ENCODE results near the gene F2R.
A peak's percentile ranks its signal among the peaks of the same experiment; 100 is the strongest.

F2R gene

DNA sequence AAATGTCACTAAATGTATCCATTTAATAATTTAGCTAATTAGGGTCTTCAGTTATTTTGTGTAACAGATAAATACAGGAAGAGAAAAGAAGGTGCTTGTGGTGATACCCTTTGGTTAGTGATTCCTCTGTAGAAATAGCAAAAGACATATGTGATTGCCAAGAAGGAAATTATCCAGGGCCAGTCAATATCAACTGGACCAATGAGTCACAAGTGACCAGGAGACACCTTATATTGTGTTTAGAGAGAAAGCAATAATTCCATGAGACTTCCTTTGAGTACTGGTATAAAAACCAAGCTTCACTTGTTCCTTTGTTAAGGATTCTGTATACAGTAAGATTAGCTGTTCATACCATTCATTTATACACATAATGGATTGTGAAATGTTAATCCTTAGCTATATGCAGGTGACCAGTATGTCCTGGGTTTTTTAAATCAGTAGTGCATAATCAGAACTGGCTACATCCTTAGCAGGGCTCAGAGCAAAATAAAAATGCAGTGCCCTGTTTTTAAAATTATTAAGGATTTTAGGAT is 11.7 kb upstream of the F2R start:
- Histone ChIP-seq H3K4me1 (ENCODE audit: control insufficient read depth, insufficient read depth, low read length) (no peaks in the 10 kb centered on the region), H3K9ac (ENCODE audit: low read length in 2 of 2) (no peak overlapping the region), H3K9me3 (ENCODE audit: control insufficient read depth in 2 of 2, low read length in 2 of 2) (no peaks in the 10 kb centered on the region), H3K27me3 (ENCODE audit: control insufficient read depth in 1 of 2, insufficient read depth in 2 of 2, low read length in 2 of 2) (no peaks in the 10 kb centered on the region), H3K4me3 (ENCODE audit: low read length in 2 of 2) (no peak overlapping the region), H3K27ac (ENCODE audit: low read length) (no peak overlapping the region), H3K36me3 (ENCODE audit: control insufficient read depth in 2 of 2, insufficient read depth in 2 of 2, low read length in 2 of 2) (no peaks in the 10 kb centered on the region)

DNA sequence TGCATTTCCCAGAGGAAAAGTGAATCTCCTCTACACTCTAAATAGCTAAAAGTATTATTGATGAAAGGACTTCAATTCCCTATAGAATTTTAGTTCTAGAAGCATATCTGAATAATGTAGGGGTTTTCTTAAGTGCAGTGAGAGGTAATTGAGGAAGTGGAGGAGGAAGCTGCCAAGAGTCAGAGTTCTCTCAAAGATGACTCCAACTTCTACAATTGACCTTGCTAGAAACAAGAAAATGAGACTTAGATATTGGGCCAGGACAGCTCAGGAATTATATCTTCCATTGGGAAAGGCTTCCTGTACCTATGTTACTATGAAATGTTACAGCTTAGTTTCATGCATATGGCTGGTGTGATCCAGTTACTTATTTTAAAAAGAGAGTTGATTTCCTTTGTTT is 10.4 kb upstream of the F2R start:
- Histone ChIP-seq H3K4me1 (ENCODE audit: control insufficient read depth, insufficient read depth, low read length) (no peaks in the 10 kb centered on the region), H3K9ac (ENCODE audit: low read length in 2 of 2) (no peak overlapping the region), H3K4me3 (ENCODE audit: low read length in 2 of 2) (no peak overlapping the region), H3K36me3 (ENCODE audit: control insufficient read depth in 2 of 2, insufficient read depth in 2 of 2, low read length in 2 of 2) (no peaks in the 10 kb centered on the region), H3K27me3 (ENCODE audit: control insufficient read depth in 1 of 2, insufficient read depth in 2 of 2, low read length in 2 of 2) (no peaks in the 10 kb centered on the region), H3K27ac (ENCODE audit: low read length) (no peak overlapping the region), H3K9me3 (ENCODE audit: control insufficient read depth in 2 of 2, low read length in 2 of 2) (no peaks in the 10 kb centered on the region)

DNA sequence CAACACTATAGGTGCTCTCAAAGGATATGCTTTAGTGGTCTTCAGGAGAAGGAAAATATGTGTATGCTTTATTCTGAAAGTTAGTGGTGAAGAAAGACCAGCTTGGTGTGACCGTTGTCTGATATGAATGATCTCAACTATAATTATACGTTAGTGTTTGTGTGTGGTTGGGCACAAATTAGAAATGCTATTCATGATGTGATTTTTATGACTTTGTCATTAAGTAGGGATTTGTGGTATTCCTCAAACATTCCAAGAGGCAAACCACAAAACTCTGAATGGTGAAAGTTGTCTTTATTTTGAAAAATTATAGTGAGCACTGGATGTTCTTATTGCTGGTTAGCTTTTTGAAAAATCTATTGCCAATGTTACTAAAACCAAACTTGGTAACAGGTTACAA is 6.2 kb upstream of the F2R start:
- Histone ChIP-seq H3K4me3 (ENCODE audit: low read length in 2 of 2) (no peak overlapping the region), H3K27ac (ENCODE audit: low read length) (no peak overlapping the region), H3K27me3 (ENCODE audit: control insufficient read depth in 1 of 2, insufficient read depth in 2 of 2, low read length in 2 of 2) (peaks cover 1 to 3% of the 10 kb centered on the region in 2 donors), H3K9me3 (ENCODE audit: control insufficient read depth in 2 of 2, low read length in 2 of 2) (no peaks in the 10 kb centered on the region), H3K9ac (ENCODE audit: low read length in 2 of 2) (no peak overlapping the region), H3K36me3 (ENCODE audit: control insufficient read depth in 2 of 2, insufficient read depth in 2 of 2, low read length in 2 of 2) (no peaks in the 10 kb centered on the region), H3K4me1 (ENCODE audit: control insufficient read depth, insufficient read depth, low read length) (no peaks in the 10 kb centered on the region)

DNA sequence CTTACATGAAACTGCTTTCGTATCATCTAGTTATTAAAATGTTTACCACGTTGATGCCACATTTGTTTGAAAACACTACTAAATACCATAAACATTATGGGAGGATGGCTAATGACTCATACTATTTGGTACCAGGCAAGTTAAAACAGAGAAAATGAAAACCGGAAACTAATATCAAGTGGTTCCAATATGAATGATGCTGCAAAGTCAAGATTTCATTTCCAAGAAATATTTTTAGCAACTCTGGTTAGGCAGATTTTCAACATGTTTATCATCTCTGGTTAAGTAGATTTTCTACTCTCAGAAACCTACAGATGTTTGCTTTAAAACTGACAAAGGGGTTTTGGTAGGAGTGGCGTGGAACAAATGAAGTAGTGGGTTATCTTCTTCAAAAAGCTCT is 4.9 kb upstream of the F2R start:
- H3K4me1 ChIP-seq (ENCODE audit: control insufficient read depth, insufficient read depth, low read length) = peaks cover 4% of the 10 kb centered on the region
- H3K4me3 ChIP-seq (ENCODE audit: low read length in 2 of 2) = no peak overlapping the region
- no peak overlapping the region for H3K9ac ChIP-seq (ENCODE audit: low read length in 2 of 2)
- no peaks in the 10 kb centered on the region for H3K36me3 ChIP-seq (ENCODE audit: control insufficient read depth in 2 of 2, insufficient read depth in 2 of 2, low read length in 2 of 2)
- peaks cover 4 to 15% of the 10 kb centered on the region in 2 donors for H3K27me3 ChIP-seq (ENCODE audit: control insufficient read depth in 1 of 2, insufficient read depth in 2 of 2, low read length in 2 of 2)
- H3K27ac ChIP-seq (ENCODE audit: low read length) = no peak overlapping the region
- no peaks in the 10 kb centered on the region for H3K9me3 ChIP-seq (ENCODE audit: control insufficient read depth in 2 of 2, low read length in 2 of 2)

DNA sequence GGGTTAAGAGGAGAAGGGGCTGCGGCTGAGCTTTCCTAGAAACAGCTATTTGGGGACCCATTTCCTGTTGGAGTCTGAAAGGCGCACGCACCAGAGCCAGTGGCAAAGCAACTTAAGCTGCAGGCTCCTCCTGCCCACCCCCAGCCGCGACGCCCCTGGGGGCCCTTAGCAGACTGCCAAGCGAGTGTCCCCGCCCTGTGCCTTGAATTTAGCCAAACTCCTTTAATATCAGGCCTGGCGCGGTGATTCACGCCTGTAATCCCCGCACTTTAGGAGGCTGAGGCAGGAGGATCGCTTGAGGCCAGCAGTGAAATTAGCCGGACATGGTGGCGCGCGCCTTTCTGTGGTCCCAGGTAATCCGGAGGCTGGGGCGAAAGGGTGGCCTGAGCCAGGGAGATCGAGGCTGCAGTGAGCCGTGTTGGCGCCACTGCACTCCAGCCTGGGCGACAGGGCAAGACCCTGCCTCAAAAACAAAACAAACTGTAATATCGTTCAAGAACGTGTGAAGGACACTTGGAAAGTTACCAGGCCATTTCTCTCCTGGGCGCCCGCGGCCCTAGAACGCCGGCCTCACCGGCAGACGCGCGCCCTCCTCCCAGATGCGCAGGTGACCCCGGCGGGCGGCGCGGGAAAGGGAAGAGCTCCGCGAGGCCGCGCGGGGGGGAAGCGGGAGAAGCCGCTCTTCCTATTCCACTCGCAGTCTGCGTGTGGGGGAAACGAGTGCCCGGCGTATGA is 1.0 kb upstream of the F2R start:
- Histone ChIP-seq H3K9me3 (ENCODE audit: control insufficient read depth in 2 of 2, low read length in 2 of 2) (no peaks in the 10 kb centered on the region), H3K27me3 (ENCODE audit: control insufficient read depth in 1 of 2, insufficient read depth in 2 of 2, low read length in 2 of 2) (peaks cover 15 to 38% of the 10 kb centered on the region in 2 donors), H3K4me3 (ENCODE audit: low read length in 2 of 2) (peak overlapping the region; percentile 78 to 82), H3K9ac (ENCODE audit: low read length in 2 of 2) (peak overlapping the region in 1 of 2 donors; percentile 41), H3K36me3 (ENCODE audit: control insufficient read depth in 2 of 2, insufficient read depth in 2 of 2, low read length in 2 of 2) (no peaks in the 10 kb centered on the region), H3K27ac (ENCODE audit: low read length) (no peak overlapping the region), H3K4me1 (ENCODE audit: control insufficient read depth, insufficient read depth, low read length) (peaks cover 9% of the 10 kb centered on the region)

DNA sequence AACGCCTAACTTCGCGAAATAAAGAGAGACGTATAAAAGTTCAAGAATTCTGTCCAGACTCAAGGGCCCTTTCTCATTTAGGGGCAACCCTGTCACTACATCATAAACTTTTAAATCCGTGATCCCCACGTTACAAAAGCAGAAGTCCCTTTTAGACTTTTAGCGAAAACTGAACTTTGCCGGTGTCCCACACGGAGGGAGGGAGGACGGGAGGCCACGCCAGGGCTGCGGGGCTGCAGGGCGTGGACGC is 515 bp upstream of the F2R start:
- Histone ChIP-seq H3K4me1 (ENCODE audit: control insufficient read depth, insufficient read depth, low read length) (peaks cover 9% of the 10 kb centered on the region), H3K4me3 (ENCODE audit: low read length in 2 of 2) (peak overlapping the region; percentile 78 to 82), H3K9ac (ENCODE audit: low read length in 2 of 2) (peak overlapping the region in 1 of 2 donors; percentile 41), H3K27me3 (ENCODE audit: control insufficient read depth in 1 of 2, insufficient read depth in 2 of 2, low read length in 2 of 2) (peaks cover 15 to 38% of the 10 kb centered on the region in 2 donors), H3K36me3 (ENCODE audit: control insufficient read depth in 2 of 2, insufficient read depth in 2 of 2, low read length in 2 of 2) (no peaks in the 10 kb centered on the region), H3K27ac (ENCODE audit: low read length) (no peak overlapping the region), H3K9me3 (ENCODE audit: control insufficient read depth in 2 of 2, low read length in 2 of 2) (no peaks in the 10 kb centered on the region)

DNA sequence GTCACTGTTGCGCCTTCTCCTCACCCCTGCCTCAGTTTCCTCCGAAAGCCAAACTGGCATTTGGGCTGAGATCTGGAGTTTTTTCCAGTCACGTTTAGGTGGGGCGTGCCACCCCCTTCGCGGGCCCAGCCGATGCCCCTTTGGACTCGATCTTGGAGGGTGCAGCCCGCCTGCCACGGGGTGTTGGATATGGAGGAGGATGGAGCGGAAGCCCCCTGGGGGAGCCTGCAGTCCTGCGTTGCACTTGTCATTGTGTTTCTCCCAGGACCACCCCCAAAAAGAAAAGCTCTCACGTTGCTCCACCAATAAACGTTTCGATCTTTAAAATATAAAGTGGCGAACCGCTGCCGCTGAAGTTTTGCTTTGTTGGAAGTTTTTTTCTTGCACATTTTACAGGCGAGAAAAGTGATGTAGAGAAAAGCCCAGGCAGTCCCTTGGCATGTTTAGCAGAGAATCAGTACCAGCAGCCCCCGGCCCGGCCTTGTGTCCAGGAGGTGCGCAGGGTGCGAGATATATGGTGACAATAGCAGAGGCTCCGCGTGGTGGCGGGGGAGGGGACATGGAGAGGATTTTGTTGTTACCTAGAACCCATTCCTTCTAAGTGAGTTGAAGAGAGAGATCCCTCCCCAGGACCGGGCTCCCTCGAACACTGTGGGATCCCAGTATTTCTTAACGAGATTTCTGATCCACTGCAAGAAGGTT is 681 bp downstream of the F2R start:
- no peak overlapping the region for H3K27ac ChIP-seq (ENCODE audit: low read length)
- peaks cover 15 to 38% of the 10 kb centered on the region in 2 donors for H3K27me3 ChIP-seq (ENCODE audit: control insufficient read depth in 1 of 2, insufficient read depth in 2 of 2, low read length in 2 of 2)
- H3K9ac ChIP-seq (ENCODE audit: low read length in 2 of 2) = peak overlapping the region; percentile 1 to 36
- H3K4me1 ChIP-seq (ENCODE audit: control insufficient read depth, insufficient read depth, low read length) = peaks cover 9% of the 10 kb centered on the region
- H3K36me3 ChIP-seq (ENCODE audit: control insufficient read depth in 2 of 2, insufficient read depth in 2 of 2, low read length in 2 of 2) = no peaks in the 10 kb centered on the region
- no peaks in the 10 kb centered on the region for H3K9me3 ChIP-seq (ENCODE audit: control insufficient read depth in 2 of 2, low read length in 2 of 2)
- H3K4me3 ChIP-seq (ENCODE audit: low read length in 2 of 2) = peak overlapping the region; percentile 52 to 78

DNA sequence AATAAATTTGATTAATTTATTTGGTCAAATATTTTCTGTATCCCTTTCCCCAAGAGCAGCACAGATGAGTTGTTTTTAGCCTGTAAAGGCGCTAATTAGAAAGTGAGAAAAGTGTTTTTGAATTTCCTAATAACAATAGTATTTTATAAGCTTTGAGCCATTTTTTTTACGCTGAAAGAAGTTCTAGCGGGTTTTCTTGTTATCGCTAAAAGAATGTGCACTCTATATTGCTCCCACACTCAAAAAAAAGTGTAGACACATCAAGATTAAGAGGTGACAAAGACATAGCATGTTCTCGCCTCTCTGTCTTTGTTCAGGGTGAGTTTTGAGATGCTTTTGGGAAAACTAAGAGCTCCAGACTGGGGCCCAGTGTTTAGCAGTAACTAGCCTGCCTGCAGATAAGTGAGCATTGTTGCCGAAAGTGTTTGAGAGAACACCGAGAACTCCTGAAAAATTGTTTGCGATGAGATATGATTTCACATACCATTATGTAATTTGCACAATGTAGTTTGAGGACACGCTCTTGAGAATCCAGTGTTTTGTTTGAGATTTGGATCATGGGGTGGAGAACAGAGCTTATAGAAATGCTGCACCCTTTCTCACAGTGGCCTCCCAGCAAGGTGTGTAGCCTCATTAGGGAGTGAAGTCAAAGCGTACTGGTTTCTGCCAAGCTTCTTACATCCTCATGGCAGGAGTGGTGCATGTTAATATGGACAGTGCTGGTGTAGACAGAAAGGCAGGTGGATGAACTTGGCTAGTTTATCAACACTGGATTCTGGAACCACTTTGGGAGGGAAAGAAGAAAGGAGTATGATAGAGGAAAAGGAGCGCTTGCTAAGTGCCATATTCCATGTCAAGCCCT is 1.5 kb downstream of the F2R start:
- no peak overlapping the region for H3K9ac ChIP-seq (ENCODE audit: low read length in 2 of 2)

DNA sequence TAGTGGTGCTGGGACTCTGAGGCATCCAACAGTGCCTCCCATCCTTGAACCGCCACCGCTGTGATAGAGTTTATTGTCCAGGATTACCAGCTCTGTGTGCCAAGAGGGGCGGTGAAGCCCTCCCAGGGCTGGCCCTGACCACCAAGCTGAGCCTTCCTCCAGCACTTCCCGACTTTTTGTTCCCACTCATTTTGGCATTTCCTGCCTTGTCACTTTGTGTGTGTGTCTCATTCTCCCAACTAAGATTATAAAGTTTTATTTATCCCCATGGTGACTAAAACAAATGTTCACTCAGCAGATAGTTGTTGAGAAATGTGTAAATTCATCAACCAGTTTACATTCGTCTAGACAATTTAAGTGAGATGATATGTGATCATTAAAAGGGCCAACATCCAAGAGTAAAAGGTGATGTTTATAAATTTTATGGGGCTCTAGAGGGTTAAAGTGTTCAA is 2.5 kb downstream of the F2R start:
- Histone ChIP-seq H3K4me1 (ENCODE audit: control insufficient read depth, insufficient read depth, low read length) (peaks cover 9% of the 10 kb centered on the region), H3K4me3 (ENCODE audit: low read length in 2 of 2) (no peak overlapping the region)

More for the DNA sequence above, 1.5 kb downstream of the F2R start:
- Histone ChIP-seq H3K4me1 (ENCODE audit: control insufficient read depth, insufficient read depth, low read length) (peaks cover 9% of the 10 kb centered on the region), H3K27ac (ENCODE audit: low read length) (no peak overlapping the region), H3K36me3 (ENCODE audit: control insufficient read depth in 2 of 2, insufficient read depth in 2 of 2, low read length in 2 of 2) (no peaks in the 10 kb centered on the region), H3K9me3 (ENCODE audit: control insufficient read depth in 2 of 2, low read length in 2 of 2) (no peaks in the 10 kb centered on the region), H3K27me3 (ENCODE audit: control insufficient read depth in 1 of 2, insufficient read depth in 2 of 2, low read length in 2 of 2) (peaks cover 15 to 38% of the 10 kb centered on the region in 2 donors), H3K4me3 (ENCODE audit: low read length in 2 of 2) (peak overlapping the region; percentile 14 to 78)

DNA sequence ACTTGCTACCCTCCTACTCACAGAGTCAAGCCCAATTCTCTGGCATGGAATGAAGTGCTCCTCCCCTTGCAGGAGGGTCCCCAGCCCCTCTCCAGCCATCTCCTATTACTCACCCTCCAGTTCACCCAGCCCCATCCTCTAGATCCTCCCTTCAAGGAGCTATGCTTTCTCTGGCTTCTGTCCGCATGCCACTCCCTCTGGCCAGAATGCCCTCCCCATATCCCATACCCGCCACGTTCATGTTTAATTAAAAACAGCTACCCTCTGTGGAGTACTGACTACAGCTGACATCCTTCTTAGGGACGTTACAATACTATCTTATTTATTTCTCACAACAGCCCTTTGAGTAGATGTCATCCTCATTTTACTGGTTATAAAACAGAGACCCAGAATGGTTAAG is 3.0 kb downstream of the F2R start:
- H3K9ac ChIP-seq (ENCODE audit: low read length in 2 of 2) = no peak overlapping the region
- peaks cover 15 to 38% of the 10 kb centered on the region in 2 donors for H3K27me3 ChIP-seq (ENCODE audit: control insufficient read depth in 1 of 2, insufficient read depth in 2 of 2, low read length in 2 of 2)
- H3K36me3 ChIP-seq (ENCODE audit: control insufficient read depth in 2 of 2, insufficient read depth in 2 of 2, low read length in 2 of 2) = no peaks in the 10 kb centered on the region
- H3K9me3 ChIP-seq (ENCODE audit: control insufficient read depth in 2 of 2, low read length in 2 of 2) = no peaks in the 10 kb centered on the region
- no peak overlapping the region for H3K27ac ChIP-seq (ENCODE audit: low read length)
- H3K4me3 ChIP-seq (ENCODE audit: low read length in 2 of 2) = no peak overlapping the region
- peaks cover 9% of the 10 kb centered on the region for H3K4me1 ChIP-seq (ENCODE audit: control insufficient read depth, insufficient read depth, low read length)

More for the DNA sequence above, 2.5 kb downstream of the F2R start:
- Histone ChIP-seq H3K27me3 (ENCODE audit: control insufficient read depth in 1 of 2, insufficient read depth in 2 of 2, low read length in 2 of 2) (peaks cover 15 to 38% of the 10 kb centered on the region in 2 donors), H3K9me3 (ENCODE audit: control insufficient read depth in 2 of 2, low read length in 2 of 2) (no peaks in the 10 kb centered on the region), H3K9ac (ENCODE audit: low read length in 2 of 2) (no peak overlapping the region), H3K36me3 (ENCODE audit: control insufficient read depth in 2 of 2, insufficient read depth in 2 of 2, low read length in 2 of 2) (no peaks in the 10 kb centered on the region), H3K27ac (ENCODE audit: low read length) (no peak overlapping the region)

Data from stomach smooth muscle (tissue), 2 donors.